ENCODE data around the gene CDA.

CDA gene

GRCh38 chr1:20658166-20658915, 69.4 kb downstream of the CDA start:
- DNase-seq: no peak

GRCh38 chr1:20660363-20660762, 71.5 kb downstream of the CDA start:
- no peak for DNase-seq

GRCh38 chr1:20660847-20661206, 71.9 kb downstream of the CDA start:
- DNase-seq: no peak

GRCh38 chr1:20661207-20662109, 72.6 kb downstream of the CDA start, which contains the start of gene DDOST:
TSS of gene DDOST (minus strand) at chr1:20661369. CDS start at chr1:20661350, 19 bp downstream.
- peak; percentile 89 to 92 for DNase-seq

GRCh38 chr1:20662110-20662475, 73.2 kb downstream of the CDA start:
- DNase-seq: no peak

GRCh38 chr1:20663365-20663764, 74.5 kb downstream of the CDA start:
- no peak for DNase-seq

- no peak for DNase-seq
These were observed 75.2 kb downstream of the CDA start for GRCh38 chr1:20663969-20664715.

- no peak for DNase-seq
These were observed 76.8 kb downstream of the CDA start for GRCh38 chr1:20665726-20666125.

GRCh38 chr1:20666146-20666545, 77.2 kb downstream of the CDA start:
- DNase-seq: no peak

GRCh38 chr1:20666804-20667203, 77.9 kb downstream of the CDA start:
- DNase-seq: no peak
